ENCODE results near the gene CTNNA2.

CTNNA2 gene

DNA sequence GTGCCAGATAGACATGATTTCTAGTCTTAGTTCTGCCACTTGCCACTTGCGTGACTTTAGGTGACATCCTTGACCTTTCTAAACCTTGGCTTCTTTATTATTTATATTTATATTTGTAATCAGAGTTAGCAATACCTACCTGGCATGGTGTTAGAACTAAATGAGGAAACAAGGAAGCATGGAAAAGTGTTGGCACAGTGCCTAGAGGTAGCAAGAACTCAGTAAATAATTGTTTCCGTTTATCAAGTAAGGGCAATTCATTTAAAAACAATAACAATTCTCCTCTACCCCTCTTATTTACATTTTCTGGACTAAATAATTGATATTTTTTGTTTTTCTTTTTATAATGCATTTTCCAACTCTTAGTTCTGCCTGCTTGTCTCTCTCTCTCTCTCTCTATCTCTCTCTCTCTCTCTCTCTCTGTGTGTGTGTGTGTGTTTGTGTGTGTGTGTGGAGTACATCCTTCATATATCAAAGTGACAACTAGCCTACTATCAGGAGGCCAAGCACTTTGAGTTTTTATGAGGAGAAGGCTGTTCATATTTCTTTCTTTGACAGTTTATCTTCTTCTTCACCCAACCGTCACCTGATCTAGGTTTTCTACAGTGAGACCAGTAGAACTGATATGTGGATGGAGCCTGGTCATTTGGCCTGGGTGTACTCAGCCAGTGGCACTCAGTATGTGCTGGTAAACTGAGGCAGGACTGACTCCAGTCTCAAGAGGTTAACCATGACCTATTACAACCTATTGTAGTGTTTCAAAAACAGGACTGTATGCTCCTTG lies 657.2 kb downstream of the CTNNA2 start:
- H3K4me3 ChIP-seq (ENCODE audit: low read depth, low read length) = no peak overlapping the region
- H3K27me3 ChIP-seq (replicated peaks) = no peaks in the 10 kb centered on the region
- no peaks in the 10 kb centered on the region for H3K36me3 ChIP-seq (replicated peaks)
- DNase-seq = no peak
- TF ChIP-seq, protein P1, sequence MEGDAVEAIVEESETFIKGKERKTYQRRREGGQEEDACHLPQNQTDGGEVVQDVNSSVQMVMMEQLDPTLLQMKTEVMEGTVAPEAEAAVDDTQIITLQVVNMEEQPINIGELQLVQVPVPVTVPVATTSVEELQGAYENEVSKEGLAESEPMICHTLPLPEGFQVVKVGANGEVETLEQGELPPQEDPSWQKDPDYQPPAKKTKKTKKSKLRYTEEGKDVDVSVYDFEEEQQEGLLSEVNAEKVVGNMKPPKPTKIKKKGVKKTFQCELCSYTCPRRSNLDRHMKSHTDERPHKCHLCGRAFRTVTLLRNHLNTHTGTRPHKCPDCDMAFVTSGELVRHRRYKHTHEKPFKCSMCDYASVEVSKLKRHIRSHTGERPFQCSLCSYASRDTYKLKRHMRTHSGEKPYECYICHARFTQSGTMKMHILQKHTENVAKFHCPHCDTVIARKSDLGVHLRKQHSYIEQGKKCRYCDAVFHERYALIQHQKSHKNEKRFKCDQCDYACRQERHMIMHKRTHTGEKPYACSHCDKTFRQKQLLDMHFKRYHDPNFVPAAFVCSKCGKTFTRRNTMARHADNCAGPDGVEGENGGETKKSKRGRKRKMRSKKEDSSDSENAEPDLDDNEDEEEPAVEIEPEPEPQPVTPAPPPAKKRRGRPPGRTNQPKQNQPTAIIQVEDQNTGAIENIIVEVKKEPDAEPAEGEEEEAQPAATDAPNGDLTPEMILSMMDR (IDR thresholded peaks at IDR 0.05; ENCODE audit: low read depth, low read length, missing control alignments) = no peak
- no peak overlapping the region for H3K27ac ChIP-seq
- in situ Hi-C loops (cut with HindIII; ENCODE audit: low pct_ligation_motif_present, low sequenced_read_pairs) = no loop called here

DNA sequence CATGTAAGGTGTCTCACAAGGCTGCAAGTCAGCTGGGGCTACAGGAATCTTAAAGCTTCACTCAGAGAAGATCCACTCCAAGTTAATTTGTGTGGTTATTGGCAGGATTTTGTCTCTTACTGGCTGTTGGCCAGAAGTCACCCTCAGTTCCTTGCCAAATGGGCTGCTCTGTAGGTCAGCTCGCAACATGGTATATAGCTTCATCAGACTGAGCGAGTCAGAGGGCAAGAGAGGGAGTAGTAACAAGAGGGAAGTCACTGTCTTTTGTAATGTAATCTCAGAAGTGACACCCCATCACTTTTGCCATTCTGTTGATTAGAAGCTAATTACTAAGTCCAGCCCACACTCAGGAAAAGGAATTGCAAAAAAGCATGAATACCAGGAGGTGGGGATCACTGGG lies 672.2 kb downstream of the CTNNA2 start:
- no peaks in the 10 kb centered on the region for H3K36me3 ChIP-seq (replicated peaks)
- no peak for DNase-seq
- in situ Hi-C loops (cut with HindIII; ENCODE audit: low pct_ligation_motif_present, low sequenced_read_pairs) = no loop called here
- no peak overlapping the region for H3K27ac ChIP-seq
- H3K27me3 ChIP-seq (replicated peaks) = no peaks in the 10 kb centered on the region
- no peak overlapping the region for H3K4me3 ChIP-seq (ENCODE audit: low read depth, low read length)
- TF ChIP-seq, protein P1 (IDR thresholded peaks at IDR 0.05; ENCODE audit: low read depth, low read length, missing control alignments) = no peak

DNA sequence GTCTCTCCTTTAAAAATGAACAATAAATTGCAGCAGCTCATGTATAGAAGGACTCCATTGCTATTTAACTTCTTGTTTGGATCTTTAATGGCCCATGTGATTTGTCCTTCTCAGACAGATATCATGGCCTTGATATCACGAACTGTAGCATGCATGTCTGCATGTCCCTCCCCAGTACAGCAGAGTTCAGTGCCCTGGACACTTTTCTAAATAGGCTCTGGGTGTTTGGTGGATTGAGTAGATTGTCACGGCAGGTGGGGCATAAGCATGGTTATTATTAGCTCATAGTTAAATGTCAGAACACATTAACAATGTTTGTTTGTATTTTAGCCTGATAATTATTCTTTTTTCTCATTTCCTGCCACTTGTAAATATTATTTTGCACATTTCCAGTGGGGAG lies 673.4 kb downstream of the CTNNA2 start:
- no peak for DNase-seq
- Histone ChIP-seq H3K4me3 (ENCODE audit: low read depth, low read length) (no peak overlapping the region), H3K27me3 (replicated peaks) (no peaks in the 10 kb centered on the region), H3K36me3 (replicated peaks) (no peaks in the 10 kb centered on the region), H3K27ac (no peak overlapping the region)
- in situ Hi-C loops (cut with HindIII; ENCODE audit: low pct_ligation_motif_present, low sequenced_read_pairs) = no loop called here
- TF ChIP-seq, protein P1 (IDR thresholded peaks at IDR 0.05; ENCODE audit: low read depth, low read length, missing control alignments) = no peak

DNA sequence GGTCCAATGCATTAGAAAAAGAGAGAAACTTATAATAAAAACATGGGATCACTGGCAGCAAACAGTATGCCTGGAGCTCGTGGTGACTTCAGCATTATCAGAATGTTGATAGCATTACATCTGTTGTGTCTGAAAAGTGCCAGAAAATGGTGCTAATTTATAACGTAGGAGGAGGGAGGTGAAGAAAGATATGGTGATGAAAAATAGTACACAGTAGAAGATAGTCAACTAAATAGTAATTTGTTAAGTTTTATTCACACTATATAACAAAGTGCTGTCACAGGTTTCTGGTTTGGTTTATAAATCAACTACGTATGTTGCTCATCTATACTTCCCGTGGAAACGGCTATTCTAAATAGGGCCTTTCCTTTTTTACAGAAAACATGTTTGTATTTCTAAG lies 674.3 kb downstream of the CTNNA2 start:
- in situ Hi-C loops (cut with HindIII; ENCODE audit: low pct_ligation_motif_present, low sequenced_read_pairs) = no loop called here
- no peak for DNase-seq
- Histone ChIP-seq H3K36me3 (replicated peaks) (no peaks in the 10 kb centered on the region), H3K4me3 (ENCODE audit: low read depth, low read length) (no peak overlapping the region), H3K27me3 (replicated peaks) (no peaks in the 10 kb centered on the region), H3K27ac (no peak overlapping the region)
- TF ChIP-seq, protein P1 (IDR thresholded peaks at IDR 0.05; ENCODE audit: low read depth, low read length, missing control alignments) = no peak

DNA sequence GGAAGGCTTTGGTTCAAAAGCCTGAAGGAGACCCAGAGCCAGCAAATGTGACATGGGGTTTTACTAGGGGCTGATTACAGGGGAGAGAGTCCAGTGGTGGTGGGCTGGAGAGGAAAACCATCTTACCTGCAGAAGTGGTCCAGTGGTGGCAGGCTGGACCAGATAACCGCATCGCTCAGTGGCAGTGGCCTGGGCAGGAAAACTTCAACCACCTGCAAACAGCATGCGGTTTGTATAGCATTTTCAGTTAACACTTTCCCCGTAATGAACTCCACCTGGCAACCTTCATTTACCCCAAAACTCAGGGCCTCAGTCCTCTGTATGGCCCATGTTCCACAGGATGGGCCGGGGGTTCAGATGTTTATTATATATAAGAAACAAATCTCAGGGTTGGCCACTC lies 677.3 kb downstream of the CTNNA2 start:
- H3K4me3 ChIP-seq (ENCODE audit: low read depth, low read length) = no peak overlapping the region
- H3K27ac ChIP-seq = no peak overlapping the region
- in situ Hi-C loops (cut with HindIII; ENCODE audit: low pct_ligation_motif_present, low sequenced_read_pairs) = no loop called here
- no peaks in the 10 kb centered on the region for H3K36me3 ChIP-seq (replicated peaks)
- TF ChIP-seq, protein P1 (IDR thresholded peaks at IDR 0.05; ENCODE audit: low read depth, low read length, missing control alignments) = no peak
- H3K27me3 ChIP-seq (replicated peaks) = no peaks in the 10 kb centered on the region
- no peak for DNase-seq

DNA sequence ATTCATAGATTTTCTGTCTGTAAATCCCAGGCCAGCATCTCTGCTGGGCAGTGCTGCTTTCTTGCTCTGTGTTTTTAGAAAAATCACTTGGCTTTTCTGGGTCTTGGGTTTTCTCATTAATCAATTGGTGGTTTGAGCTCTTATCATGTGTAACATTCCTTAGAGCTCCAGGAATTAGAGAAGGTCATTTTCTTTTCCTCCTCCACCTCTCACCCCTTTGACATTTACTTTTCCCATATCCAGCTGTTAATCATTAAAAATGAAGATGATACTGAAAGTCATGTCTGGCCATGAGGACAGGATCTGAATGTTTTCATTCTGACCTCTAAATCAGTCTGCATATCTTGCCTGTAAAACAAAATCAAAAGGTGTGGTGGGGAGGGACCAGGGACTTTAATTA lies 680.7 kb downstream of the CTNNA2 start:
- no peak for DNase-seq
- Histone ChIP-seq H3K36me3 (replicated peaks) (no peaks in the 10 kb centered on the region), H3K4me3 (ENCODE audit: low read depth, low read length) (no peak overlapping the region), H3K27ac (no peak overlapping the region), H3K27me3 (replicated peaks) (no peaks in the 10 kb centered on the region)
- TF ChIP-seq, protein P1 (IDR thresholded peaks at IDR 0.05; ENCODE audit: low read depth, low read length, missing control alignments) = no peak
- in situ Hi-C loops (cut with HindIII; ENCODE audit: low pct_ligation_motif_present, low sequenced_read_pairs) = no loop called here

Measured in brain microvascular endothelial cell (primary cell).